Endodermal cell (in vitro differentiated cells): ENCODE data around the gene ADAR. TPM values are rescaled to one million over a fixed set of nuclear protein-coding genes. Genes with fewer than 3 reads are reported as not detected.
A peak's percentile ranks its signal among the peaks of the same experiment; 100 is the strongest.

Experiments
- DNase-seq: peaks from one replicate; pipeline ENCODE4 v3.0.0-alpha.2; 2017
- H3K27ac ChIP-seq: 2 replicates; pipeline ENCODE4 v1.5.1; 2013; ENCODE audit warnings: mild to moderate bottlenecking, low read depth, low read length, moderate library complexity
- H3K27me3 ChIP-seq: 2 replicates; pipeline ENCODE4 v1.6.1; 2013; ENCODE audit warnings: mild to moderate bottlenecking, low read length, moderate library complexity; ENCODE audit not compliant: insufficient read depth, control insufficient read depth, poor library complexity, severe bottlenecking
- H3K36me3 ChIP-seq: 2 replicates; pipeline ENCODE4 v1.7.0; 2013; ENCODE audit warnings: mild to moderate bottlenecking, low read length, moderate library complexity; ENCODE audit not compliant: control insufficient read depth, insufficient read depth
- H3K4me1 ChIP-seq: one replicate; pipeline ENCODE4 v1.7.0; 2013; ENCODE audit warnings: low read length; ENCODE audit not compliant: control insufficient read depth, insufficient read depth
- H3K4me3 ChIP-seq: 2 replicates; pipeline ENCODE4 v1.5.1; 2013; ENCODE audit warnings: mild to moderate bottlenecking, low read length, moderate library complexity
- H3K9ac ChIP-seq: 2 replicates; pipeline ENCODE4 v1.6.1; 2013; ENCODE audit warnings: mild to moderate bottlenecking, low read length, moderate library complexity; ENCODE audit not compliant: poor library complexity, severe bottlenecking; ENCODE audit errors: extremely low read depth
- H3K9me3 ChIP-seq: 2 replicates; pipeline ENCODE4 v1.6.1; 2013; ENCODE audit warnings: mild to moderate bottlenecking, low read length, moderate library complexity; ENCODE audit not compliant: control insufficient read depth
- H3K27ac Mint-ChIP-seq: 2 replicates; pipeline ENCODE4 v1.8.0; 2020; ENCODE audit warnings: mixed read lengths
- H3K27me3 Mint-ChIP-seq: 2 replicates; pipeline ENCODE4 v1.8.0; 2021; ENCODE audit warnings: mild to moderate bottlenecking, mixed read lengths; ENCODE audit not compliant: insufficient read depth
- H3K36me3 Mint-ChIP-seq: 2 replicates; pipeline ENCODE4 v1.8.0; 2020; ENCODE audit warnings: low read depth, mixed read lengths
- H3K4me1 Mint-ChIP-seq: 2 replicates; pipeline ENCODE4 v1.8.0; 2020; ENCODE audit warnings: mixed read lengths
- H3K4me3 Mint-ChIP-seq: 2 replicates; pipeline ENCODE4 v1.8.0; 2020; ENCODE audit warnings: mild to moderate bottlenecking, moderate library complexity, mixed read lengths
- H3K9me3 Mint-ChIP-seq: 2 replicates; pipeline ENCODE4 v1.8.0; 2020; ENCODE audit warnings: mild to moderate bottlenecking, mixed read lengths
- CTCF ChIP-seq: fragments of 200-600 bp; sonication (generic); conservative IDR thresholded peaks from 2 replicates; pipeline ENCODE4 v1.5.0; 2021; ENCODE audit warnings: antibody characterized with exemption, mild to moderate bottlenecking
- WGBS, 2 experiments: methylation state at CpG; one replicate each; pipeline versions ENCODE4 v1.1.5 to v1.1.7; 2013; ENCODE audit warnings: missing lambda C conversion rate in 2 of 2, mixed read lengths in 1 of 2; ENCODE audit not compliant: insufficient coverage in 1 of 2, insufficient read length in 1 of 2; 5-methylcytosine and 5-hydroxymethylcytosine counted together
- total RNA-seq, 2 donors: library from RNA; stranded (reverse); fragmentation: NEBNext Ultra II Directional in 1 of 2; extraction: Animal tissue kit (Norgen Biotek cat#: 25700) in 1 of 2; gene quantifications; 2 replicates in 1 of 2; 3 replicates in 1 of 2; pipeline ENCODE4 v1.2.1, GENCODE V29; 2021

ADAR gene
- total RNA-seq, 2 donors from 2014 or later = 148 to 166 TPM

- peaks cover 28% of the 10 kb centered on the region for H3K36me3 Mint-ChIP-seq
- Histone ChIP-seq H3K9ac (no peak overlapping the region), H3K27ac (no peak overlapping the region), H3K4me1 (peaks cover 7% of the 10 kb centered on the region), H3K36me3 (peaks cover 41% of the 10 kb centered on the region), H3K9me3 (no peaks in the 10 kb centered on the region), H3K4me3 (no peak overlapping the region), H3K27me3 (no peaks in the 10 kb centered on the region)
- no peak for TF ChIP-seq CTCF
- H3K9me3 Mint-ChIP-seq = no peaks in the 10 kb centered on the region
- 93 to 100% methylated on average over 5 to 6 of the region's 8 CpGs for WGBS, 2 experiments
- DNase-seq = peak; percentile 47
- peaks cover 3% of the 10 kb centered on the region for H3K27me3 Mint-ChIP-seq
- no peak overlapping the region for H3K4me3 Mint-ChIP-seq
- peaks cover 7% of the 10 kb centered on the region for H3K4me1 Mint-ChIP-seq
- no peak overlapping the region for H3K27ac Mint-ChIP-seq
These were observed 31.9 kb downstream of the ADAR start for GRCh38 chr1:154575951-154576566.

- Mint-ChIP-seq H3K9me3 (no peaks in the 10 kb centered on the region), H3K4me1 (peaks cover 7% of the 10 kb centered on the region), H3K27me3 (peaks cover 10% of the 10 kb centered on the region), H3K4me3 (no peak overlapping the region), H3K36me3 (peaks cover 22% of the 10 kb centered on the region), H3K27ac (no peak overlapping the region)
- Histone ChIP-seq H3K36me3 (peaks cover 34% of the 10 kb centered on the region), H3K27me3 (peaks cover 2% of the 10 kb centered on the region), H3K4me1 (peaks cover 7% of the 10 kb centered on the region), H3K9ac (no peak overlapping the region), H3K27ac (no peak overlapping the region), H3K9me3 (no peaks in the 10 kb centered on the region), H3K4me3 (no peak overlapping the region)
- DNase-seq = peak; percentile 42
- WGBS, 2 experiments = 89 to 96% methylated on average over 9 to 10 of the region's 10 CpGs
- no peak for TF ChIP-seq CTCF
These were observed 32.6 kb downstream of the ADAR start for GRCh38 chr1:154575147-154575927.

- H3K27ac Mint-ChIP-seq = no peak overlapping the region
These were observed 33.3 kb downstream of the ADAR start for GRCh38 chr1:154574716-154575115.

More at GRCh38 chr1:154574716-154575115, 33.3 kb downstream of the ADAR start:
- no peak for TF ChIP-seq CTCF
- H3K4me1 Mint-ChIP-seq = peaks cover 7% of the 10 kb centered on the region
- Histone ChIP-seq H3K36me3 (peaks cover 28% of the 10 kb centered on the region), H3K4me1 (peaks cover 7% of the 10 kb centered on the region), H3K27ac (no peak overlapping the region), H3K27me3 (peaks cover 9% of the 10 kb centered on the region), H3K4me3 (no peak overlapping the region), H3K9me3 (no peaks in the 10 kb centered on the region), H3K9ac (no peak overlapping the region)
- no peak overlapping the region for H3K4me3 Mint-ChIP-seq
- H3K27me3 Mint-ChIP-seq = peaks cover 14% of the 10 kb centered on the region
- WGBS, 2 experiments = 60 to 79% methylated on average over 4 to 6 of the region's 7 CpGs
- H3K9me3 Mint-ChIP-seq = no peaks in the 10 kb centered on the region
- H3K36me3 Mint-ChIP-seq = peaks cover 16% of the 10 kb centered on the region
- peak; percentile 42 for DNase-seq
